LoVo (cell line): ENCODE data around the gene TNS3.
A peak's percentile ranks its signal among the peaks of the same experiment; 100 is the strongest.

Experiments
- DNase-seq: peaks from one replicate; pipeline ENCODE4 v3.0.0-alpha.2; 2016; ENCODE audit warnings: low spot score

The TNS3 gene

DNA sequence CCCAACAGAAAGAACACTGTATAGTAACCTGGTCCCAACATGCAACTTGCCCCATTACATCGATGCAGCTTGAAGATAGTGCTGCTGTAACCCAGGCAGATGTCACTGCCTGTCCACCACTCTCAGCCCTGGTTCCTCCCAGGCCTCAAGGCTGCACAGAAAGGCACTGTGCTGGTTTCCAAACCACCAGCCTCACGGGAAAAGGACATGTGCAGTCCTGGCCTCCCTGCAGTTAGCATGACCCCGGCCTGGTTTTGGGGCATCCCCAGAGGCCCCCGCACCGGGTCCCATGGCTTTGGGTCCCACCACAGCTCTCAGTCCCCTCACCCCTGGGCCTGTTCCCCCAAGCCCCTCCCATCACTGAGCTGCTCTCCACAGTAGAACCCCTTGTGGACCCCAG, 214.5 kb downstream of the TNS3 start:
- DNase-seq: no peak

GRCh38 chr7:47366960-47367359, 215.0 kb downstream of the TNS3 start:
- DNase-seq: no peak

GRCh38 chr7:47366211-47366610, 215.7 kb downstream of the TNS3 start:
- DNase-seq: no peak

DNA sequence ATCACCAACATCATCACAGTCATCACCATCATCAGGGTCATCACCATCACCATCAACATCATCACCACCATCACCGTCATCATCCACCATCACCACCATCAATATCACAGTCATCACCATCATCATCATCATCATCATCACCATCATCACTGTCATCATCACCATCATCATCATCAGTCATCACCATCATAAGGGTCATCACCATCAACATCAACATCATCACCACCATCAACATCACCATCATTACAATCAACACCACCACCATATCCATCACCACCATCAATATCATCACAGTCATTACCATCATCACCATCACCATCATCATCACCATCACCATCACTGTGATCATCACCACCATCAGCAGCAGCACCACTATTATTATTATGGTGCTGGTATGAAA, 218.9 kb downstream of the TNS3 start:
- no peak for DNase-seq

GRCh38 chr7:47361746-47362215, 220.1 kb downstream of the TNS3 start:
- peak; percentile 78 for DNase-seq

GRCh38 chr7:47361236-47361635, 220.7 kb downstream of the TNS3 start:
- no peak for DNase-seq

DNA sequence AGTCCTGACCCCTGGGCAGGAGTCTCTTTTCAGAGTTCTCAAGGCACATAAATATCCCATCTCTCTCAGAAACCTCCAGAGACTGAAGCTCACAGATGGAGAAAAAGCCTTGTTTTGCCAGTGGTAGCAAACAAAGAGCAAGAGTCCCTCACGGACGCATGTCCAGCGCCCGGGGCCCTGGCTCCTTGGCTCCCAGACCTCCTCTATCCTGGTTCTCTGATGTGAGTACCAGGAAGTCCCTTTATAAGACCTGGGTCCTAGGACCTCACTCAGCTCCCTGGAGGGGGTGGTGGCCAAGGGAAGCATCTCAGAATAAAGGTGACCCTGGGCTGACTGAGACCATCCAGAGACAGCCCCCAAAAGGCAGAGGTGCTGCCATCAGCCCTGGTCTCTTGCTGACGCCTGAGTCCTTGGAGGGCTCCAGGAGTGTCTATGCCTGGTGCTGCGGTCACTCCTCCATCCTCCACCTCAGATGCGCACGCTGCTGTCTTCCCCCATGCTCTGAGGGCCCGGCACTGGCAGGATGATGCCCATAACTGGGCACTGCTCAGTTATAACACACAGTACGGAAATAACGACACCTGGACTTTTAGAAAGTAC, 221.5 kb downstream of the TNS3 start:
- DNase-seq: no peak

DNA sequence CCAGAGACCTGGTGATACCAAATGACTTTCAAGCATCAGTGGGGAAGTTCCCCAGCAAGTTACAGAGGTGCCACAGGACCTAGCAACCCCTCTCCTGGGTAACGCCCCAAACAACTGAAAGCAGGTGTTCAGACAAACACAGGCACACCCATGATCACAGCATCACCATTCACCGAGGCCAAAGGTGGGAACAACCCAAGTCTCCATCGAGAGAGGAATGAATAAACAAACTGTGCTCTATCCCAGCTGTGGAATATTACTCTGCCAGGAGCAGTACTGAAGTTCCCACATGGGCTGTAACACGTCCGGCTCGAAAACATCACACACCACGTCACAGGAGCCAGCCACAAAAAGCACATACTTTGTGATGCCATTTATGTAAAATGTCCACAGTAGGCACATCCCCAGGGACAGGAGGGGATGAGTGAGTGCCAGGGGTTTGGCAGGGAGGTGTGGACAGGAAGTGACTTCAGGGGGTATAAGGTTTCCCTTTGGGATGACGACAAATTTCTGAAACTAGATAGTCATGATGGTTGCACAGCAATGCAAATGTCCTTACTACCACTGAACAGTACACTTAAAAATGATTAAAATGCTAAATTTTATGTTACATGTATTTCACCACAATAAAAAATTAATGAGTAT, 222.8 kb downstream of the TNS3 start:
- DNase-seq: no peak

DNA sequence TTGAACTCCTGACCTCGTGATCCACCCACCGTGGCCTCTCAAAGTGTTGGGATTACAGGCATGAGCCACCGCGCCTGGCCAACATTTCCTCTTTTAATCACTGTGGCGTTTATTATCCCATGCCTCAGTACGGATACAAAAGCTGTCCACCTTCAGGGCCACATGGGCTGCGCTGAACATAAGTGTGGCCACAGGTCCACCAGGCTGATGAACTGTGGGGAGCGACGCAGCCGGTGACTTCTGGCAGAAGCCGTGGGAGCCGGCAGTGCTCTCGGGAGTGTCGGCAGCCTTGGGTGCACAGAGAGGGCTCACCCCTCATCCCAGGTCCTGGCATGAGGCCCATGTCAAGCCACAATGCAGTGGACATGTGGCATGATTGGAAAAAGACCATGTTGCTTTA, 223.6 kb downstream of the TNS3 start:
- DNase-seq: no peak

- DNase-seq: no peak
Measured at GRCh38 chr7:47357863-47358262, 224.0 kb downstream of the TNS3 start.

DNA sequence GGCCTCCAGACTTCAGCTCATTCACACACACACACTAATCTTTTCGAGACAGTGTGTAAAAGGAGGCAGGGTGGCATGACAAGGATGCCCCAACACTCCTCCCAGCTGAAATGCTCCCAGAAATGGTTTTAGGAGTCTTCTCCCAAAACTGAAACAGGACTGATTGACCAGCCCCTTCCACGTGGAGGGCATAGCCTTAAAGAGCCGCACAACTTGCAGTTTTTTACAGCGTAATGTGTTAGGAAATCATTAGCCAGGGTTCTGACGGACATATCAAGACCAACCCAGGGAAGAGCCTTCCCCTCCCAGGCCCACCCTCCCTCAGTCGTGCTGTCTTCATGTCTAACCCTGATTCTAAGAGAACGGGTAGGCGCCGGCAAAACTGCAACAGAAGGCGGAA, 224.6 kb downstream of the TNS3 start:
- no peak for DNase-seq

DNA sequence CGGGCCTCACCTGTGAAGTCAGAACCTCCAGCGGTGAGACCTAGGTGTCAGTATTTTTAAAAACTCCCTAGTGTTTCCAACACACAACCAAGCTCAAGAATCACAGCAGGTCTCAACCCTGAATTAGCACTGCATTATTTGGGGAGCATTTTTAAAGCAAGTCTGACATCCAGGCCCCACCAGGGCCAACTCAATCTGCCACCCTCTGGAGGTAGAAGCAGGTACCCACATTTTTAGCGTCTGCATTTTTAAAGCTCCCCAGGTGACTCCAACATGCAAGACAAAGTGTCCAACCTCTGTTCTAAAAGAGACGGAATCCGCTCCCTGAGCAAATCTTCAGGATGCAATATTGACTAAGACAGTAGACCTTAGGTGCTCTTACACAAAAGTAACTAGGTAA, 225.7 kb downstream of the TNS3 start:
- DNase-seq: no peak

DNA sequence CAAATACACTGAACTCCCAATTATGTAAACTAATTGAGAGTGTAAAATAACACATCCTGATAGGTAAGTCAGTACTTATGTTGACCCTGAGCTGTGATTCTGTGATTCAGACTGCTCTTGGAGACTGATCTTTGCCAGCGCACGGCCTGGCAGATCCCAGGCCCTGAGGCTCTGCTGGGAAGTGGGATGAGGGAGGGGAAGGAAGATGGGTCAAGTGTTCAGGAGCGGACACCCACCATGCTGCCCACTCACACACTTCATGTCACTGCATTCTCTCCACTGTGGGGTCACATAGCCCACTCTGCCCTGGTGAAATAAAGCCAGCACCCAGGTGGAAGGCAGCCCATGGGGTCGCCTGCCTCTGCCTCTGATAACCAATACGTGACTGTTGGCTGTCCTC, 226.2 kb downstream of the TNS3 start:
- DNase-seq: no peak

DNA sequence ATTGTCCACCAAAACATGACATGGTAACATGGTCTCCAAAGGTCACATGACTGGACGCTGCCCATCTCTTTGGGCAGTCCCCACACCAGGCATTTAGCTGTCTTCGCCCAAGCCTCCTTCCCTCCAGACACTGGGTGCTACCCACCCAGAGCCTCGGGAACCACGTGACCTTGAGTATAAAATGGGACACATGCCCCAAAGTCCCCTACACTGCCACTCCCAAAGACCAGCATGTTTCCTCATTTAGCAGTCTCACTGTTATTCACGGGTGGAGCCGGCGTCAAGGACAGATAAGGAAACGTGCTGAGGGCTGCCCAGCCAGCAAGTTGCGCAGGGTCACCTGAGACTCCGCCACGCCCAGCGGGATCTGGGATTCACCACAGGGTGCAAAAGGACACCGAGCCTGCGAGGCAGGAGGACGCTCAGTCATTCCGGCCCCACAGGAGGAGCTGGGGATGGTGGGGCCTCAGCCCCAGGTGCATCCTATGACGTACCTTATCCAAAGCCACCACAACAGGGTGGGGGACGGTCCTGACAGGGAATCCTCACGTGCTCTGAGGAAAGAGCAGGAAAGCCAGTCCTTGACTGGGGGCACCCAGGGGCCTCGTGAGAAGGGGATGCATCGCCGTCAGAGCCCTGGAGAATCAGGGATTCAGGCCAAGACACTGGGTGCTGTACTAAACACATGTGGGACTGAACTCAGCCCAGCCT, 226.9 kb downstream of the TNS3 start:
- DNase-seq: no peak

GRCh38 chr7:47354071-47354470, 227.8 kb downstream of the TNS3 start:
- no peak for DNase-seq

DNA sequence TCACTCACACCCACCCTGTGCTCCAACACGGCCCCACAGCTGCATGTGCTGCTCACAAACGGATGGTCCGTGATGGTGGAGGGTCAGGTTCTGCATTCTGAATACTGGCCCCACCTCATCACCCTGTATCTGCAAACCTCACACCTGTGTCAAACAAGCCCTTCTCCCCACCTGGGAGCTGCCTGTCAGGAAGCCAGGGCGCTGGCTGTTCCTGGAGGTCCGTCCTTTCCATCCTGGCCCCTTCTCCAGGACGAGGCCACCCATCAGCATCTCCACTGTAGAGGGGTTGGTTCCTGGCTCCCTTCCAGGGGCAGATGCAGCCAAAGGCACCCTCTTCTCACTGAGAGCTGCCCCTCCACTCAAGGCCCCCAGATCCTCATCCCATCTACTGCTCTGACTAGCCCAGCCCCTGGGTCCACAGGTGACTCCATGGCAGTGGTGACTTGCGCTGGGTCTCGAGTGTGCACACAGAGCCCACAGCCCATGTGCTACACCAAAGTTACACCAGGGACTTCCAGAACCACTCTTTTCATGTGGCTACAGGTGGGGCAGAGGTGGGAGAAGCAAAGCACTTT, 229.4 kb downstream of the TNS3 start:
- no peak for DNase-seq

- DNase-seq: no peak
Measured at GRCh38 chr7:47351233-47352154, 230.4 kb downstream of the TNS3 start.

GRCh38 chr7:47350425-47350824, 231.5 kb downstream of the TNS3 start:
- DNase-seq: no peak

- DNase-seq: no peak
Measured at GRCh38 chr7:47349401-47349800, 232.5 kb downstream of the TNS3 start.

DNA sequence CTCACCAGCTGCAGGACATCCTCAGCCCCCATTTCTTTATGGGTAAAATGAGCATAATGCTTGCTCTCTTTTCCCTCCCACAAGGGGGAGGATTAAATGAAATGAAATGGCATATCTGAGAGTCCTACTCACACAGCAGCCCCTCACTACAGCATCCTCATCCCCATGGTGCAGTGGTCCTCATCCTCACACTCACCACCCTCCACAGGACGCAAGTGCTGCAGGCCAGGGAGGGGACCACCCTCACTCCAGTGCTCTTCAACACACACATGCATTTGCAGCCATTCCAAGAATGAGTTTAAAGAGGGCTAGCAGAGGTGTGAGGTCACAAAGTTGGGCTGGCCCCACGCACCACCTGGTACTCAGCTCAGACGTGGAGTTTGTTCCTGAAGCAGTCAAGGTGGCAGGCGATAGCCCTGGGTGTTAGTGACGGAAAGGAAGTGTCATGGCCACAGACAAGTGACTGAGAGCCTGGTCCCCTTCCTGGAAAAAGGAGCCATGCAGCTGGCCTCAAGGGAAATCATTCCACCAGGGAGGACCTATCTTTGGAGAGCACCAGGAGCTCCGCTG, 234.0 kb downstream of the TNS3 start:
- no peak for DNase-seq

DNA sequence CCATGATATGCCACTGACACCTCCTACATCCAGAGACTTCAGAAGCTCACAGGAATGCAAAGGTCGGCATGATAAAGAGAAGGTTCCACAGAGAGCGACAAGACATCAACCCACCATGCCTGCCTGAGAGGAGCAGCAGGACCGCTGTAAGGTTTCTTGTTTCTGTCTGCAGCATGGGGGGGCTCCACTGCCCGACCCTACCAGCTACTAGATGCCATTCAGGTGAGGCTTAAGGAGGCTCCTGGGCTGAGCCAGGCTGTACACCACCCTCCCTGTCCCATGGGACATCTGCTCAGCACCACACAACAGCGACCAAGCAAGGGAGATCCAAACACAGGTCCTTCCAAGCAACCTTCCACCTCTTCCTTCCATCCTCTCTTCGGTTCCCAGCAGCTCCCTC, 234.6 kb downstream of the TNS3 start:
- no peak for DNase-seq
